Esophagus muscularis mucosa (tissue), 4 donors: Measurements from ENCODE around the gene NTRK3. TPM values are rescaled to one million over a fixed set of nuclear protein-coding genes. Genes with fewer than 3 reads are reported as not detected.

Experiments
- DNase-seq: peaks from one replicate; pipeline ENCODE4 v3.0.0-alpha.2; 2017; ENCODE audit errors: extremely low spot score
- H3K27ac ChIP-seq, 4 donors: fragments of 200-600 bp; sonication (generic); replicated peaks in 1 of 4; 1 replicate in 3 of 4; 2 replicates in 1 of 4; pipeline ENCODE4 v1.5.1; 2016 to 2019; ENCODE audit warnings: mild to moderate bottlenecking in 1 of 4
- H3K27me3 ChIP-seq, 4 donors: fragments of 200-600 bp; sonication (generic); one replicate each; pipeline versions ENCODE4 v1.5.1 to v1.6.0; 2016 to 2019
- H3K36me3 ChIP-seq, 4 donors: fragments of 200-600 bp; sonication (generic); one replicate each; pipeline ENCODE4 v1.5.1; 2016 to 2019
- H3K4me1 ChIP-seq, 4 donors: fragments of 200-600 bp; sonication (generic); one replicate each; pipeline ENCODE4 v1.5.1; 2016 to 2019
- H3K4me3 ChIP-seq, 4 donors: fragments of 200-600 bp; sonication (generic); 1 replicate in 2 of 4; 2 replicates in 2 of 4; pipeline ENCODE4 v1.5.1; 2016 to 2019; ENCODE audit warnings: mild to moderate bottlenecking in 4 of 4, moderate library complexity in 1 of 4
- H3K9me3 ChIP-seq, 4 donors: fragments of 200-600 bp; sonication (generic); 1 replicate in 3 of 4; 2 replicates in 1 of 4; pipeline ENCODE4 v1.5.1; 2016 to 2019
- CTCF ChIP-seq, 3 experiments: fragments of 200-600 bp in 2 of 3; fragments of 450-650 bp in 1 of 3; sonication (generic) in 2 of 3; IDR thresholded peaks; one replicate each; pipeline ENCODE4 v1.5.1; 2017 to 2019; ENCODE audit warnings: antibody characterized with exemption in 3 of 3, mild to moderate bottlenecking in 2 of 3, moderate library complexity in 1 of 3
- EP300 ChIP-seq: sonication (generic); formaldehyde crosslinking; IDR thresholded peaks from one replicate; pipeline ENCODE4 v1.6.1; 2017; ENCODE audit warnings: antibody characterized with exemption
- POLR2A ChIP-seq: fragments of 450-650 bp; IDR thresholded peaks from one replicate; pipeline ENCODE4 v1.6.1; 2017; ENCODE audit warnings: antibody characterized with exemption, moderate library complexity, mild to moderate bottlenecking, low read depth
- POLR2AphosphoS5 ChIP-seq, 2 donors: sonication (generic); formaldehyde crosslinking; IDR thresholded peaks; one replicate each; pipeline ENCODE4 v1.6.1; 2017; ENCODE audit warnings: antibody characterized with exemption in 2 of 2
- WGBS: methylation state at CpG from one replicate; pipeline ENCODE4 v1.1.5; 2018; 5-methylcytosine and 5-hydroxymethylcytosine counted together
- intact Hi-C: fragments of 100-400 bp; cut with DNase I; formaldehyde crosslinking; loops from one replicate; pipeline ENCODE4 v1.15.1; 2023
- total RNA-seq, 4 donors: library from RNA; depleted of rRNA; stranded (reverse); fragments of >200 nt; gene quantifications; one replicate each; pipeline versions ENCODE4 v1.1.0 to v1.2.1, GENCODE V29; 2016

NTRK3 gene
- total RNA-seq, 4 donors from 2014 or later: 1.7 to 6.3 (median 3.0) TPM

- Histone ChIP-seq H3K27me3 (peaks cover 0 to 8% (median 0%) of the 10 kb centered on the region in 4 donors), H3K4me1 (peaks cover 4 to 24% (median 13%) of the 10 kb centered on the region in 4 donors), H3K36me3 (no peaks in the 10 kb centered on the region), H3K27ac (peak overlapping the region in 1 of 4 donors; percentile 15), H3K4me3 (peak overlapping the region in 1 of 4 donors; percentile 4), H3K9me3 (no peaks in the 10 kb centered on the region)
- no peak for DNase-seq
- WGBS: 46% methylated on average over 9 of the region's 9 CpGs
- intact Hi-C loops: no loop called here
- TF ChIP-seq POLR2AphosphoS5 (IDR thresholded peaks at IDR 0.05) (no peak), CTCF (IDR thresholded peaks at IDR 0.05) (no peak), POLR2A (no peak), EP300 (no peak)
Measured at GRCh38 chr15:88014454-88015160, 241.9 kb downstream of the NTRK3 start.

- peaks cover 4 to 24% (median 13%) of the 10 kb centered on the region in 4 donors for H3K4me1 ChIP-seq
- no peak overlapping the region for H3K27ac ChIP-seq
- 90% methylated on average over 7 of the region's 8 CpGs for WGBS
- H3K27me3 ChIP-seq: peaks cover 0 to 8% (median 0%) of the 10 kb centered on the region in 4 donors
- TF ChIP-seq POLR2A: no peak
- TF ChIP-seq POLR2AphosphoS5 (IDR thresholded peaks at IDR 0.05): no peak
- TF ChIP-seq CTCF (IDR thresholded peaks at IDR 0.05): no peak
- TF ChIP-seq EP300: no peak
- H3K36me3 ChIP-seq: no peaks in the 10 kb centered on the region
- H3K4me3 ChIP-seq: no peak overlapping the region
- DNase-seq: no peak
- intact Hi-C loops: no loop called here
- H3K9me3 ChIP-seq: no peaks in the 10 kb centered on the region
Measured at GRCh38 chr15:88013111-88013510, 243.4 kb downstream of the NTRK3 start.

- Histone ChIP-seq H3K4me1 (peaks cover 4 to 24% (median 13%) of the 10 kb centered on the region in 4 donors), H3K36me3 (no peaks in the 10 kb centered on the region), H3K4me3 (no peak overlapping the region), H3K9me3 (no peaks in the 10 kb centered on the region), H3K27me3 (peaks cover 0 to 4% (median 0%) of the 10 kb centered on the region in 4 donors), H3K27ac (no peak overlapping the region)
- TF ChIP-seq EP300 (no peak), CTCF (IDR thresholded peaks at IDR 0.05) (no peak), POLR2AphosphoS5 (IDR thresholded peaks at IDR 0.05) (no peak), POLR2A (no peak)
- DNase-seq: no peak
- intact Hi-C loops: no loop called here
- 89% methylated on average over 6 of the region's 7 CpGs for WGBS
Measured at GRCh38 chr15:88012688-88013087, 243.9 kb downstream of the NTRK3 start.

GRCh38 chr15:88012233-88012632 lies 244.3 kb downstream of the NTRK3 start:
- Histone ChIP-seq H3K4me1 (peaks cover 4 to 24% (median 13%) of the 10 kb centered on the region in 4 donors), H3K36me3 (no peaks in the 10 kb centered on the region), H3K27ac (no peak overlapping the region), H3K4me3 (no peak overlapping the region), H3K9me3 (no peaks in the 10 kb centered on the region), H3K27me3 (no peaks in the 10 kb centered on the region)
- intact Hi-C loops: no loop called here
- no peak for DNase-seq
- TF ChIP-seq POLR2A (no peak), POLR2AphosphoS5 (IDR thresholded peaks at IDR 0.05) (no peak), CTCF (IDR thresholded peaks at IDR 0.05) (no peak), EP300 (no peak)
- 45% methylated on average over 4 of the region's 4 CpGs for WGBS
